NCI-H2107 (cell line): ENCODE measurements around the gene AFF3.

Experiments
- DNase-seq: peaks from one replicate; lab custom pipeline; 2025; lab: John Stamatoyannopoulos, UW

AFF3 gene

DNA sequence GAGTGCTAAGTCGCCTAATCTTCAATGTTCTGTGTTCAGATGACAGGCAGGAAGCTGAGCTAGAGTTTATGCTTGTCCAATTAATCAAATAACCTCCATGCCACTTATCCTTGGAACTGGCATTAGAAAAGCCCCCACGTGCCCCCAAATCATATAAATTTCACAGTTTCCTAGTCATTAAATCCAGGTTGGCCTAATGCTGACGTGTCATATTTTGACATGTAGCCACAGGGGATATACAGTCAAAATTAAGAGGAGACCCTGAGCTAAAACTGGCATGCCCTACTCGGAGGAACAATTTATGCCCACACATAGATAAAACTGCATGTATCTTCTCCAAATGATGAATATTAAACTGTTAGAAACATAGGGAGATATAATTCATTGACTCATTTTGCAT is 101.0 kb downstream of the AFF3 start:
- no peak for DNase-seq

DNA sequence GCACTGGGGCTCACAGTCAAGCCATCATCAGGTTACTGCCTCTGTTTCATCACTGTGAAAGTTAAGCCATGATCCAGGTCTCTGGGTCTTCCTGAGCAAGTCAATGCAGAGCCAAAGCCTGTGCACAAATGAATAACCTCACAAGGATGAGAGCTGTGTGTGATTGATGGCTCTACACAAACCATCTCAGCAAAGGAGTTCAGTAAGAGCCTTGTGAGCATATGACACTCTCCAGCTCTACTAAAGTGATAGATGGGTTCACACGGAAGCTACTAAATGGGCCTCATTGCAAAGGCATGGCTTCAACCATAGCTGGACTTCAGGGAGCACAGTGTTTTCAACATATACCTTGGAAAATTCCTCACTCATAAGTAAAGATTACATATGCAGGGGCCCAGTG is 101.5 kb downstream of the AFF3 start:
- DNase-seq = no peak

DNA sequence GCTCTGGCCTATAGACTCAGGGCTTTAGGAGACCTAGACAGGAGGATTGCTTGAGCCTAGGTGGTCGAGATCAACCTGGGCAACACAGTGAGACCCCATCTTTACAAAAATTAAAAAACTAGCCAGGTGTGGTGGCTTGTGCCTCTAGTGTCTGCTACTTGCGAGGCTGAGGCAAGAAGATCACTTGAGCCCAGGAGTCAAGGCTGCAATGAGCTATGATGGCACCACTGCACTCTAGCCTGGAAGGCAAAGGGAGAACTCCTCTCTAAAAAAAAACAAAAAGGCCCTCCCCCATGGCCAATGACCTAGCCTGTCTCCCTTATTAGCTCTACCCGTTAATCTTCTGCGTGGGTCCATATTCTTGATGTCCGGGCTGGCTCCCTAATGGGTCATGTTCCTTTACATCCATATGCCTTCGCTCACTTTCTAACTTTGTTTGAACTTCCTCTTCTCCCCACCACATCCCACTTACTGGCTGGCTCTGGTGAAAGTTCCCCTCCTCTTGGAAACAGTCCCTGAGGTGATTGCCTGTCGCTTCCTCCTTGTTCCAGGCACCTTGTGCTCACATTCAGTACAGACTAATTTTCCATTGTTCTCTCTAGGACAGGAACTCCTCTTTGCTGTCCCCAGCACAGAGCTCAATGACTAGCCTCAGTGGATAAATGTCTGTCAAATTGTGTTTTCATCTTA is 103.0 kb downstream of the AFF3 start:
- DNase-seq = no peak

DNA sequence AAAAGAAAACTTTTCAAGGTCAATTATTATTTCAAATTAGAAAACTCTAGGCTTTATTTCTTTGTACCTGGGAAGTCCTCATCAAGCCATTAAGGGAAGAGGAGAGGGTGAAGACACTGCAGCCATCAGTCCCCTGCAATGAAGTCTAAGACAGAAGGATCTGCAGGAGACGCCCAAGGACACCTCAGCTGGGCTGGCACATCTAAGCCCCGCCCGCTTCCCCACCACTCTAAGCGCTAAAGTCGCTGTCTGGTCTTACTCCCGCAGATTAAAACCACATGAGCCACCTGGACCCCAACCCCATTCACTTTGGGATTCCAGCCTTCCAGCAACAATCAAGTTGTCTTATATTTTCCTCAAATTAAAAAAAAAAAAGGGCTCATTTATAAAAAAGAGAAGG is 104.4 kb downstream of the AFF3 start:
- DNase-seq = no peak

DNA sequence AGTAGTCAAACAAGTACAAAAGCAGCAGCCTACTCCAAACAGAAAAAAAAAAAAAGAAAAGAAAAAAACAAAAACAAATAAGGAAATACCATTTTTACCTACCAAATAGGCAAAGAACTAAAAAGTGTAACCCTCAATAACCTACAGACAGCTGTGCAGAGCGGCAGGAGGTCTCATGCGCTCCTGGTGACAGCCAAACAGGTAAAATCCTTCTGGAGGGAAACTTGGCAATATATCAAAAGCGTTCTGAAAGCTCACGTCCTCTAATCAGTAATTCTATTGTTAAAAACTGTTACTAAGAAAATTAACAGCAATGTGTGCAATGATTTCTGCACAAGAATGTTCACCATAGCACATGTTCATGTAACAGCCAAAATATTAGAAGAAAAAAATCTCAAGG is 105.6 kb downstream of the AFF3 start:
- DNase-seq = peak; percentile 21

GRCh38 chr2:100036026-100036425 is 106.4 kb downstream of the AFF3 start:
- DNase-seq = no peak

GRCh38 chr2:100034431-100034830 is 108.0 kb downstream of the AFF3 start:
- DNase-seq = no peak

DNA sequence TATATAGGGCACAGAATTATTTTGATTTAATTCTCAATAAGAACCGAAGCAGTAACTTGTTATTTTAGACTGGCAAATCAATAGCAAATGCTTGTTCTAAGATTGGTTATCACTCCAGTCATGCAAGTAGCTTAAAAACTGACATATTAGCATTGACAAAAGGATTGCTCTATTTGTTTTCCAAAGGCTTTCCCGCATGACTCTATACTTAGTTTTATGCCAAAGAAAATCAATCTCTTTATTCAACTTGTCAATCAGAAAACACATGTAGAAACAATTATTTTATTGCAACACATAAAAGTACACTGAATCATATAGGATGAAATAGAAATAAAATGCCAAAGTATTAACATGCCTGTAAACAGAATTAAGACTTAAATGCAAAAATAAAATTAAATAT is 108.4 kb downstream of the AFF3 start:
- no peak for DNase-seq

- no peak for DNase-seq
Observed at GRCh38 chr2:100031604-100032003, 110.8 kb downstream of the AFF3 start.

GRCh38 chr2:100029460-100029859 is 112.9 kb downstream of the AFF3 start:
- DNase-seq = no peak

DNA sequence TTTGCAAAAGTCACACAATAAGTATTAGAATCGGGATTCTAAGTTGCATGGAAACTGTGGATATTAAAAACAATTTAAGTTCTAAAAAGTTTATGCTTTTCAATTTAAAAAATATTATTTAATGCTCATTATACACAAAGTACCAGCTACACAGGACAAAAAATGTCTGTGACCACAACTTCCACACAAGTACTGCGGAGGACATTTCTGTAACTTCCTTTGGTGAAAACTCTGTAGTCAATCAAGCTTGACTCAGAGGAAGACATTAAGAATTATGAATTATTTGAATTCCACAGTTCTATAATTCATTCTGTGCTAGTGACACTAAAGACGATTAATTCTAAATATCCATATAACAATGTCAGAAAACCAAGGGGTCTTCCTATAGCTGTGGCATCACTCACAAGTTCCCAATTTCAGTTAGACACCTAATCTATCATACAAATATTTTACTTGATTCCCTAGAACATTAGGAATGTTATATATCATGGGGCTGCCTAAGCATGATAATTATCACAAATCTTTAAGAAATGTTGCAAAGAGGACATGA is 120.5 kb downstream of the AFF3 start:
- no peak for DNase-seq

DNA sequence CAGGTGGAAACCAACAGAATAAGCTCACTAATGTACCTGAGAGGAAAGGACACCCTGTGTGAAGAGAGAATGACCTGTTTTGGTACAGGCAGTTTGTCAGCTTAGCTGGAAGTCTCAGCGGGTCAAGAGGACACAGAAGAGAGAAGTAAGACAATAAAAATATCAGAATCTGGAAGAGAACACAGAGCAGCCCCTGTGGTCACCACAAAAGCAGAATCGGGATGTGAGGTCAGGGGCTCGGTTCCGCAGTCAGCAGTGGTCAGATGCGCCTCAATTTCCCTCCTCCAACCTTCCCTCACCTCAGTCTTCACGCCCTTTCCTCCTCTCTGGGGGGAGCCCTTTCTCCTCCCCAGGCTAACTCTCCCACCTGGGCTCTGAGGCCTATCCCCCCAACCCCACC is 122.9 kb downstream of the AFF3 start:
- no peak for DNase-seq

GRCh38 chr2:100018341-100019193 is 123.8 kb downstream of the AFF3 start:
- no peak for DNase-seq

GRCh38 chr2:100017633-100018032 is 124.8 kb downstream of the AFF3 start:
- no peak for DNase-seq

- DNase-seq = no peak
Observed at GRCh38 chr2:100016756-100017155, 125.6 kb downstream of the AFF3 start.

GRCh38 chr2:100015849-100016248 is 126.5 kb downstream of the AFF3 start:
- no peak for DNase-seq

GRCh38 chr2:100013892-100014677 is 128.3 kb downstream of the AFF3 start:
- peak; percentile 19 for DNase-seq

GRCh38 chr2:100012561-100012960 is 129.8 kb downstream of the AFF3 start:
- DNase-seq = no peak

- DNase-seq = no peak
Observed at GRCh38 chr2:100011272-100011731, 131.1 kb downstream of the AFF3 start.

GRCh38 chr2:100010606-100011005 is 131.8 kb downstream of the AFF3 start:
- DNase-seq = no peak

DNA sequence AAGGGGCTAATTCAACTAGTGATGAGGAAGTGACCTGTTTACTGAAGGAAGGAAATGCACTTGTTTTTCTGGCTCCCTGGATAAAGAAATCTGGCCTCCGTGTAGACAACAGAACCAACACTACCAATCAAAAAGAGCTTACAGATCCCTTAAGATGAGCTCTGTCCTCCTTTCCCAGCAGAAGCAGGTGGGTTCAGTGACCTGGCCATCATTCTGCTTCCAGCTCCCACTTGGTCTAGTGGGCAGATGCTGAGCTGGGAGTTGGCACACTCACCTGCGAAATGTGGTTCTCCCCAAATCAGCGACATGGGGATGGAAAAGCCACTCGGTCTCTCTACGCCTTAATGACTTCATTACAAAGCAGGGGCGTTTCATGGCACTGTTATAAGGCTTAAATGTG is 132.6 kb downstream of the AFF3 start:
- no peak for DNase-seq

DNA sequence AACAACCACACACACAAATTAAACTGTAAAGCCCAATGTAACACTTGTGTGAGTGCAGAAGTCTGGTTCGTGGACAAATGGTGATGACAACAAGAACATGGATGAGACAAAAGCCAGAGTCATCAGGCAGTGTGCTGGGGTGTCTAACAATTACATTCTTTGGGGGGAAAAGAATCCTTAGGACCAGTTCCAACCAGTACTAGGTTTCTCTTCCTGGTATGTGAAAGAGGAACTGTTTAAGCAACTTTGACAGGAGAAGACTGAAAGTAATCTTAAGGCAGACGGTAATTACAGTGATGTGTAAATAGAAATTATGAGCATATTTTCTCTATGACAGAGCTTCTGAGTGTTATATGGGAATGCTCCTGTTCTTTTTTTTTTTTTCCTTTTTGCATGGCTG is 133.4 kb downstream of the AFF3 start:
- no peak for DNase-seq
